Activated naive CD4-positive, alpha-beta T cell treated with anti-CD3 and anti-CD28 coated beads for 36 hours (primary cell): ENCODE results near the gene SPINT2. TPM values are rescaled to one million over a fixed set of nuclear protein-coding genes. Genes with fewer than 3 reads are reported as not detected.

Source experiments
- CTCF ChIA-PET: fragments of 350-600 bp; sonication (Branson Sonifier 250); formaldehyde crosslinking; loops from one replicate; lab custom pipeline; 2021; ENCODE audit warnings: antibody characterized with exemption; lab: Charles Lee
- DNase-seq: peaks from one replicate; pipeline ENCODE4 v3.0.0-alpha.2; 2020
- H3K27ac Mint-ChIP-seq: one replicate; pipeline ENCODE4 v1.8.0; 2021; ENCODE audit warnings: mild to moderate bottlenecking, mixed read lengths
- H3K27me3 Mint-ChIP-seq: one replicate; pipeline ENCODE4 v1.8.0; 2021; ENCODE audit warnings: low read depth, mixed read lengths
- H3K36me3 Mint-ChIP-seq: one replicate; pipeline ENCODE4 v1.8.0; 2021; ENCODE audit warnings: low read depth, mixed read lengths
- H3K4me1 Mint-ChIP-seq: one replicate; pipeline ENCODE4 v1.8.0; 2021; ENCODE audit warnings: low read depth, mixed read lengths
- H3K4me3 Mint-ChIP-seq: one replicate; pipeline ENCODE4 v1.8.0; 2021; ENCODE audit warnings: mild to moderate bottlenecking, moderate library complexity, mixed read lengths
- H3K9me3 Mint-ChIP-seq: one replicate; pipeline ENCODE4 v1.8.0; 2021; ENCODE audit warnings: mixed read lengths
- intact Hi-C: fragments of 100-400 bp; cut with micrococcal nuclease; formaldehyde crosslinking; loops from one replicate; pipeline ENCODE4 v1.15.1; 2023
- total RNA-seq, 2 experiments: library from RNA; stranded (reverse); gene quantifications; one replicate each; pipeline ENCODE4 v1.2.3, GENCODE V29; 2021

The SPINT2 gene
- total RNA-seq, 2 experiments from 2014 or later, result 35.3 to 36.5 TPM

DNA sequence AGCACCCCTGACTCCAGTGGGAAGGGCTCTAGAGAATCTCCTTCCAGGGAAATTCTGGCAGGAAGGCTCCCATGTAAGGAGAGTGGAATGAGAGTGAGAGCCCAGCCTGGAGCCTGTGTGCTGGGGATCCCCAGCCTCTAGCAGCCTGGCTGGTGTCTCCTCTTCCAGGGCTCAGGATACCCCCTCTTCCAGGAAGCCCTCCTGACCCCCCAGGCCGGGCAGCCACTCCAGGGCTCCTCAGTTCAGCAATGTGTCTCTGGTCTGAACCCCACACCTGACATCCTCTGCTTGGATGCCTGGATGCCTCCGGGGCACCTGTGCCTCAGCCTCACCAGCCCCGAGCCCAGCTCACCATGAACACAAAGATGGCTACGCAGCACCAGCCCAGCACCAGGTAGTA, 42.7 kb downstream of the SPINT2 start:
- intact Hi-C loops, result no loop called here
- Mint-ChIP-seq H3K27me3 (no peaks in the 10 kb centered on the region), H3K27ac (no peak overlapping the region), H3K36me3 (peaks cover 6% of the 10 kb centered on the region), H3K4me3 (no peak overlapping the region), H3K9me3 (no peaks in the 10 kb centered on the region), H3K4me1 (no peaks in the 10 kb centered on the region)
- CTCF ChIA-PET, result interaction anchor here (0.7 kb wide), 1 partner anchor 33 kb away, joined by 4 read pairs; no protein-coding TSS in a partner anchor
- no peak for DNase-seq

DNA sequence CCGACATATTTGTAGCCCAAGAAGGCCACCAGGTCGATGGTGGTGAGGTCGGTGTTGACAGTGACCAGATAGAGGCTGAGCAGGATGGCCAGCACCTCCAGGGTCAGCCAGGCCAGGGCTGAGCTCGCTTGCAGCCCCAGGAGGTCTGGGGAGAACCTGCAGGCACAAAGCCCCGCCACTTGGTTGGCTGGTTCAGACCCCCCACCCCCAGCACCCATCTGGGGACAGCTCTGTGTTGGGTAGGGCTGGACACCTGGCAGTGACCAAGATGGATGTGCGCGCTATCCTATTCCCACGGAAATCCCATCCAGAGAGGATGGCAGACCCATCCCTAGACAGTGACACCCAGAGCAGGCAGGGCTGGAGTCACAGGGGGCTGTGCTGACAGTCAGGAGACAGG, 43.2 kb downstream of the SPINT2 start:
- CTCF ChIA-PET, result no interaction called here
- intact Hi-C loops, result no loop called here

GRCh38 chr19:38308006-38308766, 43.8 kb downstream of the SPINT2 start:
- DNase-seq, result no peak
- intact Hi-C loops, result no loop called here
- Mint-ChIP-seq H3K27ac (no peak overlapping the region), H3K4me1 (peaks cover 6% of the 10 kb centered on the region), H3K36me3 (peaks cover 6% of the 10 kb centered on the region), H3K9me3 (no peaks in the 10 kb centered on the region), H3K4me3 (no peak overlapping the region), H3K27me3 (no peaks in the 10 kb centered on the region)
- CTCF ChIA-PET, result no interaction called here

More for the DNA sequence above, 43.2 kb downstream of the SPINT2 start:
- Mint-ChIP-seq H3K9me3 (no peaks in the 10 kb centered on the region), H3K27ac (no peak overlapping the region), H3K4me3 (no peak overlapping the region), H3K4me1 (peaks cover 3% of the 10 kb centered on the region), H3K27me3 (no peaks in the 10 kb centered on the region), H3K36me3 (peaks cover 6% of the 10 kb centered on the region)
- no peak for DNase-seq

DNA sequence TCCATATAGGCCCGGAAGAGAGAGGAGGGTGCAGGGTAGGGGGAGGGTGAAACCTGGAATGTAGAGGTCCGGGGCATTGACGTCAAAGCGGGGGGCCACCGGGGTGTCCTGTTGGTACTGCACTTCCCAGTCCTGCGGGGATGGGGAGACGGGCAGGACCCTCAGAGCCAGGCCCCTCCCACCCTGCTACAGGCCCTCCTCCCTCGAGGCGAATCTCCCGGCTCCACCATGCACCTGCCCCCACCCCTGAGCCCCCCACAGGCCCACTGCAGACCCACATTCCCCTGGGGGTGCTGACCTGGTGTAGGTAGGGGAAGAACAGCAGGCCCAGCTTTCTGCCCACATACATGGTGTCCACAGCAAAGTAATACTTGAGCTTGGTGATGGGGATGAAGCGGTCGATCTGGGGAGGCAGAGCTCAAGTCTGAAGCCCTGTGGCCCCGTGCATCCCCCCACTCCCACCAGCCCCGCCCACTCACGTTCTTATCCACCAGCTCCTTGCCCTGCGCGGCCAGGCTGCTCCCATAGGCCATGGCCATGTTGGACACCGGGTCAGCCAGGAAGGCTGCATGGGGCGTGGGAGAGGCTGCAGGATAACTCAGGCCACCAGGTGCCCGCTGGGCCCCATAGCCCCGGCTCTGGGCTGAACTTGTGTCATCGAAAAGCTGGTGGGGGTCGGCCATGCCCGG, 44.7 kb downstream of the SPINT2 start:
- Mint-ChIP-seq H3K27me3 (no peaks in the 10 kb centered on the region), H3K27ac (no peak overlapping the region), H3K36me3 (peaks cover 6% of the 10 kb centered on the region), H3K4me3 (no peak overlapping the region), H3K9me3 (no peaks in the 10 kb centered on the region), H3K4me1 (peaks cover 10% of the 10 kb centered on the region)
- DNase-seq, result no peak
- intact Hi-C loops, result no loop called here
- CTCF ChIA-PET, result interaction anchor here (0.5 kb wide), 1 partner anchor 20 kb away, joined by 3 read pairs; no protein-coding TSS in a partner anchor

- intact Hi-C loops, result loop anchor here (10.0 kb wide), 2 partner anchors 525 to 995 kb away; partner anchors contain the start of gene ECH1
- peaks cover 12% of the 10 kb centered on the region for H3K4me1 Mint-ChIP-seq
- no peak overlapping the region for H3K4me3 Mint-ChIP-seq
- H3K36me3 Mint-ChIP-seq, result peaks cover 6% of the 10 kb centered on the region
- CTCF ChIA-PET, result interaction anchor here (0.8 to 2.9 kb wide), 2 partner anchors 11 to 66 kb away, joined by 3 to 10 read pairs; no protein-coding TSS in a partner anchor
- DNase-seq, result no peak
- no peak overlapping the region for H3K27ac Mint-ChIP-seq
- no peaks in the 10 kb centered on the region for H3K27me3 Mint-ChIP-seq
- no peaks in the 10 kb centered on the region for H3K9me3 Mint-ChIP-seq
These were observed 45.4 kb downstream of the SPINT2 start for GRCh38 chr19:38309615-38310278.

DNA sequence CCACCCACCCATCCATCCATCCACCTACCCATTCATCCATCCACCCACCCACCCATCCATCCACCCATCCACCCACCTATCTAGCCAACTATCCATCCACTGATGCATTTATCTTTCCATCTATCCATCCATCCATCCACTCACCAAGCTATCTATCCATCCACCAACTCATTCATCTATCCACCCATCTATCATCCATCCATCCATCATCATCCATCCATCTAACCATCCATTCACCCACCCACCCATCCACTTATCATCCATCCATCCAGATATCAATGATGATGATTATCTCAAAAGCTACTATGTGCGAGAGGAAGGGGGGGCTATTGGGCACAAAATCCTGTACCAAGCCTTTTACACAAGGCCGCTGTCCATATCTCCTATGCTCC, 45.9 kb downstream of the SPINT2 start:
- Mint-ChIP-seq H3K4me3 (no peak overlapping the region), H3K9me3 (no peaks in the 10 kb centered on the region), H3K27ac (no peak overlapping the region), H3K4me1 (peaks cover 16% of the 10 kb centered on the region), H3K36me3 (peaks cover 6% of the 10 kb centered on the region), H3K27me3 (no peaks in the 10 kb centered on the region)
- CTCF ChIA-PET, result interaction anchor here (0.8 to 2.9 kb wide), 2 partner anchors 10 to 66 kb away, joined by 3 to 10 read pairs; no protein-coding TSS in a partner anchor
- no peak for DNase-seq
- intact Hi-C loops, result loop anchor here (10.0 kb wide), 2 partner anchors 525 to 995 kb away; partner anchors contain the start of gene ECH1

DNA sequence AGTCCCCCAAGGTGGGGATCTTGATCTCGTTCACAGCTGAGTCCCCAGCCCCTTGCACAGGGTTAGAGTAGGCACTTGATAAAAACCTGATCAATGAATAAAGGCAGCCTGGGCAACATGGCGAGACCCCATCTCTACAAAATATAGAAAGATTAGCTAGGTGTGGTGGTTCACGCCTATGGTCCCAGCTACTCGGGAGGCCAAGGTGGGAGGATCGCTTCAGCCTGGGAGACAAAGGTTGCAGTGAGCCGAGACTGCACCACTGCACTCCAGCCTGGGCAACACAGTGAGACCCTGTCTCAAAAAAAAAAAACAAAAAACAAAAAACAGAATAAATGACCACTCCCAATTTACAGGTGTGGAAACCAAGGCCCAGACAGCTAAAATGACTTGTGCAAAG, 46.6 kb downstream of the SPINT2 start:
- Mint-ChIP-seq H3K4me3 (no peak overlapping the region), H3K27me3 (no peaks in the 10 kb centered on the region), H3K9me3 (no peaks in the 10 kb centered on the region), H3K27ac (no peak overlapping the region), H3K4me1 (peaks cover 16% of the 10 kb centered on the region), H3K36me3 (peaks cover 6% of the 10 kb centered on the region)
- intact Hi-C loops, result loop anchor here (10.0 kb wide), 2 partner anchors 524 to 996 kb away; partner anchors contain the start of gene ECH1
- CTCF ChIA-PET, result interaction anchor here (2.9 kb wide), 1 partner anchor 67 kb away, joined by 10 read pairs; no protein-coding TSS in a partner anchor
- no peak for DNase-seq

- H3K9me3 Mint-ChIP-seq, result no peaks in the 10 kb centered on the region
- no peaks in the 10 kb centered on the region for H3K36me3 Mint-ChIP-seq
- CTCF ChIA-PET, result no interaction called here
- intact Hi-C loops, result loop anchor here (1.0 to 10.0 kb wide), 9 partner anchors 19 to 1001 kb away; partner anchors contain the start of genes CATSPERG, ECH1, EIF3K and MAP4K1
- DNase-seq, result peak; percentile 98
- peak within 1 kb of the TSS; percentile 92 for H3K27ac Mint-ChIP-seq
- H3K4me3 Mint-ChIP-seq, result peak within 1 kb of the TSS; percentile 89
- no peaks in the 10 kb centered on the region for H3K27me3 Mint-ChIP-seq
- peaks cover 50% of the 10 kb centered on the region for H3K4me1 Mint-ChIP-seq
These were observed 51.5 kb downstream of the SPINT2 start, which contains the start of gene YIF1B for GRCh38 chr19:38315657-38316476. Gene YIF1B, minus strand, starts transcription at chr19:38315947. Its CDS starts 30 bp downstream, at chr19:38315917.

DNA sequence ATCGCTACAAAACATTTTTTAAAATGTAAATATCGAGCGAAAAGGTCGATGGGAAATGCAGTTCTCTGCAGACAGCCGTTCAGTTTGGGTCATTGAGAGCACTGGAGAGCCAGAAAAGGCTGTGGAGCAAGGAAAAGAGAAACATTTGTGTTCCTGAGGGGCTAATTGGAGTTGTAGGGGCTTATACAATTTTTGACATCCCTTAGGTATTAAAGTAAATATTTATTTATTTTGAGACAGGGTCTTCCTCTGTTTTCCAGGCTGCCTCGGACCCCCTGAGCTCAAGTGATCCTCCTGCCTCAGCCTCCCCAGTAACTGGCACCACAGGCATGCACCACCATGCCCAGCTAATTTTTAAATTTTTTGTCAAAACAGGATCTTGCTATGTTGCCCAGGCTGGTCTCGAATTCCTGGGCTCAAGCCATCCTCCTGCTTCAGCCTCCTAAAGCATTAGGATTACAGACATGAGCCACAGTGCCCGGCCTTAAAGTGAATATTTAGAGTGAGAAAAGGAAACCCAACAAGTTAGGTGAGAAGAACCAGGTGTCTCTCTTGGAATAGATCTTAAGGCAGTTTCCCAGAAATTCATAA, 52.2 kb downstream of the SPINT2 start:
- H3K27ac Mint-ChIP-seq, result peak overlapping the region; percentile 92
- no peaks in the 10 kb centered on the region for H3K36me3 Mint-ChIP-seq
- DNase-seq, result no peak
- intact Hi-C loops, result loop anchor here (1.0 to 10.0 kb wide), 9 partner anchors 19 to 1002 kb away; partner anchors contain the start of genes CATSPERG, ECH1, EIF3K and MAP4K1
- peak overlapping the region; percentile 89 for H3K4me3 Mint-ChIP-seq
- peaks cover 55% of the 10 kb centered on the region for H3K4me1 Mint-ChIP-seq
- H3K27me3 Mint-ChIP-seq, result no peaks in the 10 kb centered on the region
- no peaks in the 10 kb centered on the region for H3K9me3 Mint-ChIP-seq
- CTCF ChIA-PET, result no interaction called here

DNA sequence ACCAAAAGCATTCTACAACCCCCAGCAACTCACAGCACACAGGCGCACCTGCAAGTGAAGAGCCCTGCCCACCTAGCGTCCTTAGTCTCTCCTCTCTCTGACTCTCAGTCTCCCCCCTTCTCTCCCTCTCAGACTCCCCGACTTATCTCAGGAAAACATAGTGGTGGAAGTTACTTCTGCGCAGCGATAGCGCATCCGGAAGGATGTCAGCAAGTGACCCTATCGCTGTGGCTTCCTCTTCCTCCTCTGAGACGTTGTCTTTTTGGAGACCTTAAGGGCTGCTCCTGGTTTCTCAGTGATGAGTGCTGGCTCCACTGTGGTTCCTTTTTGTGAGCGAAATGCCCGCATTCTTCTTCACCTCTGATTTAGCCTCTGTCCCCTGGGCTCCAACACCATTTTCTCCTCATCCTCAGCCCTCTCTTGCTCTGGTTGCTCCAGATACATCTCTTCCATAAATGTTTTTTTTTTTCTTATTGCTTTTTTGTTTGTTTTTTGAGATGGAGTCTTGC, 52.8 kb downstream of the SPINT2 start:
- intact Hi-C loops, result loop anchor here (5.0 to 10.0 kb wide), 6 partner anchors 75 to 1002 kb away; partner anchors contain the start of genes ECH1, EIF3K, MAP4K1 and SIPA1L3
- peak overlapping the region; percentile 92 for H3K27ac Mint-ChIP-seq
- no peaks in the 10 kb centered on the region for H3K9me3 Mint-ChIP-seq
- no peaks in the 10 kb centered on the region for H3K27me3 Mint-ChIP-seq
- CTCF ChIA-PET, result no interaction called here
- peak overlapping the region; percentile 89 for H3K4me3 Mint-ChIP-seq
- H3K4me1 Mint-ChIP-seq, result peaks cover 57% of the 10 kb centered on the region
- peak; percentile 54 for DNase-seq
- H3K36me3 Mint-ChIP-seq, result no peaks in the 10 kb centered on the region
